ENCODE measurements around the gene PFDN5.
"Not testable (repeated sequence)": the region's sequence is repeated elsewhere in the genome, so short reads cannot be mapped to it uniquely, and the experiment has no call there.

PFDN5 gene

DNA sequence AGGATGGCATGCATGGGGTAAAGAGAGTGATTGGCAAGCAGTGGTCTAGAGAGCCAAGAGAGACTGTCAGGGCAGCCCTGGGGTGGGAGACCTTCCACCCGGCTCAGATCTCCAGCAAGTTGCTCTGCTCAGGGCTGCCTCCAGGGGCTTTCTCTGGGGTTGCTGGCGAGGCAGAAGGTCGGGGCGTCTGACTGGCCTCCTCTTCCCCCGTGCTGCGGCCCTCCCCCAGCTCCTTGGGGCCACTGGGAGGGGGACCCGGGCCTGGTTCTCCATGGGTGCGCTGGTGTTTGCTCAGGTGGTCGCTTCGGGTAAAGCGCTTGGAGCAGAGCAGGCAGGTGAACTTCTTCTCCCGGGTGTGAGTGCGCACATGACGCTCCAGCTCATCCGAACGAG lies 32.7 kb downstream of the PFDN5 start:
- Histone ChIP-seq H3K27ac (replicated peaks) (no peak overlapping the region), H3K27me3 (ENCODE audit: insufficient read depth, poor library complexity, severe bottlenecking) (peaks cover 8% of the 10 kb centered on the region), H3K4me3 (replicated peaks; ENCODE audit: insufficient read depth, low read length) (no peak overlapping the region)
- no peak for DNase-seq (ENCODE audit: low read depth in 1 of 2, low spot score in 1 of 2)
- TF ChIP-seq GABPA (IDR thresholded peaks at IDR 0.05; ENCODE audit: low read depth) = no peak
- TF ChIP-seq, protein P1, sequence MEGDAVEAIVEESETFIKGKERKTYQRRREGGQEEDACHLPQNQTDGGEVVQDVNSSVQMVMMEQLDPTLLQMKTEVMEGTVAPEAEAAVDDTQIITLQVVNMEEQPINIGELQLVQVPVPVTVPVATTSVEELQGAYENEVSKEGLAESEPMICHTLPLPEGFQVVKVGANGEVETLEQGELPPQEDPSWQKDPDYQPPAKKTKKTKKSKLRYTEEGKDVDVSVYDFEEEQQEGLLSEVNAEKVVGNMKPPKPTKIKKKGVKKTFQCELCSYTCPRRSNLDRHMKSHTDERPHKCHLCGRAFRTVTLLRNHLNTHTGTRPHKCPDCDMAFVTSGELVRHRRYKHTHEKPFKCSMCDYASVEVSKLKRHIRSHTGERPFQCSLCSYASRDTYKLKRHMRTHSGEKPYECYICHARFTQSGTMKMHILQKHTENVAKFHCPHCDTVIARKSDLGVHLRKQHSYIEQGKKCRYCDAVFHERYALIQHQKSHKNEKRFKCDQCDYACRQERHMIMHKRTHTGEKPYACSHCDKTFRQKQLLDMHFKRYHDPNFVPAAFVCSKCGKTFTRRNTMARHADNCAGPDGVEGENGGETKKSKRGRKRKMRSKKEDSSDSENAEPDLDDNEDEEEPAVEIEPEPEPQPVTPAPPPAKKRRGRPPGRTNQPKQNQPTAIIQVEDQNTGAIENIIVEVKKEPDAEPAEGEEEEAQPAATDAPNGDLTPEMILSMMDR (IDR thresholded peaks at IDR 0.05; ENCODE audit: insufficient read depth, low read length) = no peak
- no peak for TF ChIP-seq SPI1 (IDR thresholded peaks at IDR 0.05; ENCODE audit: borderline replicate concordance, low read depth)
- TF ChIP-seq, protein P2, sequence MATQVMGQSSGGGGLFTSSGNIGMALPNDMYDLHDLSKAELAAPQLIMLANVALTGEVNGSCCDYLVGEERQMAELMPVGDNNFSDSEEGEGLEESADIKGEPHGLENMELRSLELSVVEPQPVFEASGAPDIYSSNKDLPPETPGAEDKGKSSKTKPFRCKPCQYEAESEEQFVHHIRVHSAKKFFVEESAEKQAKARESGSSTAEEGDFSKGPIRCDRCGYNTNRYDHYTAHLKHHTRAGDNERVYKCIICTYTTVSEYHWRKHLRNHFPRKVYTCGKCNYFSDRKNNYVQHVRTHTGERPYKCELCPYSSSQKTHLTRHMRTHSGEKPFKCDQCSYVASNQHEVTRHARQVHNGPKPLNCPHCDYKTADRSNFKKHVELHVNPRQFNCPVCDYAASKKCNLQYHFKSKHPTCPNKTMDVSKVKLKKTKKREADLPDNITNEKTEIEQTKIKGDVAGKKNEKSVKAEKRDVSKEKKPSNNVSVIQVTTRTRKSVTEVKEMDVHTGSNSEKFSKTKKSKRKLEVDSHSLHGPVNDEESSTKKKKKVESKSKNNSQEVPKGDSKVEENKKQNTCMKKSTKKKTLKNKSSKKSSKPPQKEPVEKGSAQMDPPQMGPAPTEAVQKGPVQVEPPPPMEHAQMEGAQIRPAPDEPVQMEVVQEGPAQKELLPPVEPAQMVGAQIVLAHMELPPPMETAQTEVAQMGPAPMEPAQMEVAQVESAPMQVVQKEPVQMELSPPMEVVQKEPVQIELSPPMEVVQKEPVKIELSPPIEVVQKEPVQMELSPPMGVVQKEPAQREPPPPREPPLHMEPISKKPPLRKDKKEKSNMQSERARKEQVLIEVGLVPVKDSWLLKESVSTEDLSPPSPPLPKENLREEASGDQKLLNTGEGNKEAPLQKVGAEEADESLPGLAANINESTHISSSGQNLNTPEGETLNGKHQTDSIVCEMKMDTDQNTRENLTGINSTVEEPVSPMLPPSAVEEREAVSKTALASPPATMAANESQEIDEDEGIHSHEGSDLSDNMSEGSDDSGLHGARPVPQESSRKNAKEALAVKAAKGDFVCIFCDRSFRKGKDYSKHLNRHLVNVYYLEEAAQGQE (IDR thresholded peaks at IDR 0.05; ENCODE audit: insufficient replicate concordance, low read depth) = no peak
- no peak for TF ChIP-seq POLR2AphosphoS5 (IDR thresholded peaks at IDR 0.05; ENCODE audit: low read depth)

- TF ChIP-seq, protein P2 (IDR thresholded peaks at IDR 0.05; ENCODE audit: insufficient replicate concordance, low read depth) = no peak
- no peak for TF ChIP-seq GABPA (IDR thresholded peaks at IDR 0.05; ENCODE audit: low read depth)
- no peak for TF ChIP-seq SPI1 (IDR thresholded peaks at IDR 0.05; ENCODE audit: borderline replicate concordance, low read depth)
- TF ChIP-seq, protein P1 (IDR thresholded peaks at IDR 0.05; ENCODE audit: insufficient read depth, low read length) = no peak
- no peak for TF ChIP-seq POLR2AphosphoS5 (IDR thresholded peaks at IDR 0.05; ENCODE audit: low read depth)
- Histone ChIP-seq H3K27ac (replicated peaks) (no peak overlapping the region), H3K27me3 (ENCODE audit: insufficient read depth, poor library complexity, severe bottlenecking) (peaks cover 8% of the 10 kb centered on the region), H3K4me3 (replicated peaks; ENCODE audit: insufficient read depth, low read length) (no peak overlapping the region)
- no peak for DNase-seq (ENCODE audit: low read depth in 1 of 2, low spot score in 1 of 2)
These were observed 35.3 kb downstream of the PFDN5 start for GRCh38 chr12:53330671-53331070.

GRCh38 chr12:53332339-53332738 lies 37.0 kb downstream of the PFDN5 start:
- H3K4me3 ChIP-seq (replicated peaks; ENCODE audit: insufficient read depth, low read length); H3K27ac ChIP-seq (replicated peaks): not testable (repeated sequence)

GRCh38 chr12:53332744-53333143 lies 37.4 kb downstream of the PFDN5 start:
- no peak for DNase-seq (ENCODE audit: low read depth in 1 of 2, low spot score in 1 of 2)
- Histone ChIP-seq H3K27me3 (ENCODE audit: insufficient read depth, poor library complexity, severe bottlenecking) (peaks cover 6% of the 10 kb centered on the region), H3K27ac (replicated peaks) (no peak overlapping the region), H3K4me3 (replicated peaks; ENCODE audit: insufficient read depth, low read length) (no peak overlapping the region)
- TF ChIP-seq, protein P2 (IDR thresholded peaks at IDR 0.05; ENCODE audit: insufficient replicate concordance, low read depth) = no peak
- TF ChIP-seq, protein P1 (IDR thresholded peaks at IDR 0.05; ENCODE audit: insufficient read depth, low read length) = no peak
- no peak for TF ChIP-seq POLR2AphosphoS5 (IDR thresholded peaks at IDR 0.05; ENCODE audit: low read depth)
- no peak for TF ChIP-seq GABPA (IDR thresholded peaks at IDR 0.05; ENCODE audit: low read depth)
- TF ChIP-seq SPI1 (IDR thresholded peaks at IDR 0.05; ENCODE audit: borderline replicate concordance, low read depth) = no peak

More at GRCh38 chr12:53332339-53332738, 37.0 kb downstream of the PFDN5 start:
- H3K27me3 ChIP-seq (ENCODE audit: insufficient read depth, poor library complexity, severe bottlenecking); DNase-seq (ENCODE audit: low read depth in 1 of 2, low spot score in 1 of 2): not testable (repeated sequence)

Measured in HL-60 (cell line).